WTC11 (cell line): ENCODE measurements around the gene QSOX2. TPM values are rescaled to one million over a fixed set of nuclear protein-coding genes. Genes with fewer than 3 reads are reported as not detected.

ENCODE experiments used
- ATAC-seq: fragments of 200-7000 bp; cut with Tn5 transposase; 2 replicates; pipeline ENCODE4 v1.10.0; 2021; ENCODE audit warnings: mild to moderate bottlenecking, moderate library complexity
- CTCF ChIA-PET: fragments of 300-600 bp; sonication (Branson Sonifier 250); formaldehyde crosslinking; loops from one replicate; lab custom pipeline; 2021; ENCODE audit warnings: antibody characterized with exemption; lab: Charles Lee
- POLR2A ChIA-PET: fragments of 350-600 bp; sonication (Branson Sonifier 250); formaldehyde crosslinking; loops from one replicate; lab custom pipeline; 2021; ENCODE audit warnings: antibody characterized with exemption; lab: Charles Lee
- DNase-seq: peaks from one replicate; pipeline ENCODE4 v3.0.0; 2021; ENCODE audit warnings: low spot score
- H3K27ac Mint-ChIP-seq: 2 replicates; pipeline ENCODE4 v1.8.0; 2021; ENCODE audit warnings: mixed read lengths
- H3K27me3 Mint-ChIP-seq: 2 replicates; pipeline ENCODE4 v1.8.0; 2021; ENCODE audit warnings: low read depth, mild to moderate bottlenecking, moderate library complexity, mixed read lengths
- H3K36me3 Mint-ChIP-seq: 2 replicates; pipeline ENCODE4 v1.8.0; 2021; ENCODE audit warnings: mixed read lengths
- H3K4me1 Mint-ChIP-seq: 2 replicates; pipeline ENCODE4 v1.8.0; 2022; ENCODE audit warnings: mixed read lengths
- H3K4me3 Mint-ChIP-seq: 2 replicates; pipeline ENCODE4 v1.8.0; 2021; ENCODE audit warnings: mild to moderate bottlenecking, moderate library complexity, mixed read lengths
- H3K9me3 Mint-ChIP-seq: 2 replicates; pipeline ENCODE4 v1.8.0; 2021; ENCODE audit warnings: mixed read lengths
- AR ChIP-seq: fragments of 250-450 bp; sonication (Bioruptor Pico); IDR thresholded peaks from 2 replicates; pipeline ENCODE4 v1.9.0; 2021; ENCODE audit warnings: mild to moderate bottlenecking
- E2F5 ChIP-seq: sonication (generic); formaldehyde crosslinking; IDR thresholded peaks from 2 replicates; pipeline ENCODE4 v1.8.1; 2022; ENCODE audit warnings: mild to moderate bottlenecking, moderate library complexity, missing genetic modification reagents
- FOXJ3 ChIP-seq: sonication (generic); formaldehyde crosslinking; IDR thresholded peaks from 2 replicates; pipeline ENCODE4 v1.9.0; 2021; ENCODE audit warnings: missing genetic modification reagents, mild to moderate bottlenecking, borderline replicate concordance
- JUN ChIP-seq: sonication (generic); formaldehyde crosslinking; IDR thresholded peaks from 2 replicates; pipeline ENCODE4 v1.8.0; 2023; ENCODE audit warnings: mild to moderate bottlenecking, missing genetic modification reagents
- MXD4 ChIP-seq: fragments of 250-450 bp; sonication (Bioruptor Pico); IDR thresholded peaks from 2 replicates; pipeline ENCODE4 v1.8.0; 2021; ENCODE audit warnings: mild to moderate bottlenecking, moderate library complexity, borderline replicate concordance
- NR3C1 ChIP-seq: sonication (generic); formaldehyde crosslinking; conservative IDR thresholded peaks from 2 replicates; pipeline ENCODE4 v1.8.1; 2023; ENCODE audit warnings: low read depth, mild to moderate bottlenecking, missing genetic modification reagents
- PRRX2 ChIP-seq: fragments of 250-450 bp; sonication (Bioruptor Pico); IDR thresholded peaks from 2 replicates; pipeline ENCODE4 v1.8.0; 2021; ENCODE audit warnings: mild to moderate bottlenecking
- SMAD3 ChIP-seq: sonication (generic); formaldehyde crosslinking; IDR thresholded peaks from 2 replicates; pipeline ENCODE4 v1.8.0; 2022; ENCODE audit warnings: missing genetic modification reagents, mild to moderate bottlenecking, borderline replicate concordance
- SOX15 ChIP-seq: fragments of 250-450 bp; sonication (Bioruptor Pico); IDR thresholded peaks from 2 replicates; pipeline ENCODE4 v1.9.0; 2021; ENCODE audit warnings: mild to moderate bottlenecking
- SP1 ChIP-seq: sonication (generic); formaldehyde crosslinking; conservative IDR thresholded peaks from 2 replicates; pipeline ENCODE4 v1.8.1; 2022; ENCODE audit warnings: missing genetic modification reagents
- STAT6 ChIP-seq: sonication (generic); formaldehyde crosslinking; conservative IDR thresholded peaks from 2 replicates; pipeline ENCODE4 v1.8.1; 2023; ENCODE audit warnings: mild to moderate bottlenecking, low read depth, missing genetic modification reagents, moderate library complexity
- USF1 ChIP-seq: sonication (generic); formaldehyde crosslinking; IDR thresholded peaks from 2 replicates; pipeline ENCODE4 v1.8.0; 2022; ENCODE audit warnings: mild to moderate bottlenecking, missing genetic modification reagents
- ZNF281 ChIP-seq: sonication (generic); formaldehyde crosslinking; IDR thresholded peaks from 2 replicates; pipeline ENCODE4 v1.8.0; 2023; ENCODE audit warnings: mild to moderate bottlenecking, missing genetic modification reagents
- ZNF317 ChIP-seq: sonication (generic); formaldehyde crosslinking; IDR thresholded peaks from 2 replicates; pipeline ENCODE4 v1.8.1; 2023; ENCODE audit warnings: low read depth, mild to moderate bottlenecking, moderate library complexity, missing genetic modification reagents, borderline replicate concordance
- ZNF423 ChIP-seq: fragments of 250-450 bp; sonication (Bioruptor Pico); IDR thresholded peaks from 2 replicates; pipeline ENCODE4 v2.1.2; 2022; ENCODE audit warnings: mild to moderate bottlenecking, moderate library complexity
- ZNF425 ChIP-seq: fragments of 250-450 bp; sonication (Bioruptor Pico); conservative IDR thresholded peaks from 2 replicates; pipeline ENCODE4 v1.9.0; 2021; ENCODE audit warnings: mild to moderate bottlenecking
- ZSCAN18 ChIP-seq: fragments of 250-450 bp; sonication (Bioruptor Pico); IDR thresholded peaks from 2 replicates; pipeline ENCODE4 v2.1.2; 2022; ENCODE audit warnings: mild to moderate bottlenecking, moderate library complexity
- total RNA-seq: library from RNA; stranded (reverse); gene quantifications from 3 replicates; pipeline ENCODE4 v1.2.3, GENCODE V29; 2021

QSOX2 gene
- total RNA-seq, 1 experiment from 2014 or later: 33.2 TPM

GRCh38 chr9:136287960-136288753, 42.5 kb upstream of the QSOX2 start:
- H3K27ac Mint-ChIP-seq: no peak overlapping the region
- no peak for TF ChIP-seq ZNF423
- no peak for TF ChIP-seq SOX15 (CRISPR knock-in tag)
- no peak for TF ChIP-seq MXD4 (CRISPR knock-in tag)
- TF ChIP-seq PRRX2 (CRISPR knock-in tag): no peak
- TF ChIP-seq STAT6 (CRISPR knock-in tag): no peak
- TF ChIP-seq E2F5: no peak
- no peak for TF ChIP-seq FOXJ3
- no peak for TF ChIP-seq ZSCAN18 (CRISPR knock-in tag)
- no peak for TF ChIP-seq ZNF281
- TF ChIP-seq ZNF317: no peak
- TF ChIP-seq JUN (CRISPR knock-in tag): no peak
- no peak for TF ChIP-seq AR
- TF ChIP-seq SMAD3 (CRISPR knock-in tag): no peak
- no peak for TF ChIP-seq USF1 (CRISPR knock-in tag)
- TF ChIP-seq SP1 (CRISPR knock-in tag): no peak
- TF ChIP-seq ZNF425 (CRISPR knock-in tag): no peak
- no peak for TF ChIP-seq NR3C1 (CRISPR knock-in tag)
- H3K4me3 Mint-ChIP-seq: no peak overlapping the region
- ATAC-seq: no peak
- no peak for DNase-seq
- POLR2A ChIA-PET: interaction anchor here (1.1 kb wide), 1 partner anchor 12 kb away, joined by 4 read pairs; no protein-coding TSS in a partner anchor
- H3K36me3 Mint-ChIP-seq: no peaks in the 10 kb centered on the region
- CTCF ChIA-PET: no interaction called here
- H3K9me3 Mint-ChIP-seq: no peaks in the 10 kb centered on the region
- peaks cover 7% of the 10 kb centered on the region; the same call in 1 of the 2 replicates for H3K4me1 Mint-ChIP-seq
- no peaks in the 10 kb centered on the region for H3K27me3 Mint-ChIP-seq
